SK-N-SH (cell line): ENCODE measurements around the gene CUL9. TPM values are rescaled to one million over a fixed set of nuclear protein-coding genes. Genes with fewer than 3 reads are reported as not detected.

Experiments
- CTCF ChIA-PET: fragments of 300-600, 350-600 bp; formaldehyde crosslinking; extraction: SDS; loops from one replicate; lab custom pipeline; 2021; lab: Yijun Ruan, JAX
- POLR2A ChIA-PET: fragments of 350-600 bp; sonication (Branson Sonifier 250); formaldehyde crosslinking; extraction: SDS; loops from one replicate; lab custom pipeline; 2020; ENCODE audit warnings: antibody characterized with exemption, inconsistent platforms; lab: Yijun Ruan, JAX
- DNase-seq: peaks from one replicate; pipeline ENCODE4 v3.0.0; 2012
- H2AFZ ChIP-seq: fragments of 200-600 bp; sonication (generic); 2 replicates; pipeline ENCODE4 v1.8.1; 2016; ENCODE audit warnings: antibody characterized with exemption, mild to moderate bottlenecking, low read depth
- H3F3A ChIP-seq: fragments of 200-600 bp; sonication (generic); replicated peaks from 2 replicates; pipeline ENCODE3; 2016; ENCODE audit warnings: antibody characterized with exemption, mild to moderate bottlenecking; ENCODE audit not compliant: insufficient read depth
- H3K27ac ChIP-seq, 2 experiments: fragments of 200-500 bp in 1 of 2; fragments of 200-600 bp in 1 of 2; sonication (Bioruptor generic) in 1 of 2; sonication (generic), shearing (Covaris generic) in 1 of 2; 2 replicates each; pipeline versions ENCODE4 v1.5.1 to v1.6.1; 2014 to 2016; ENCODE audit warnings: low read depth in 2 of 2, inconsistent platforms in 1 of 2, low read length in 1 of 2, mild to moderate bottlenecking in 1 of 2, mixed read lengths in 1 of 2
- H3K27me3 ChIP-seq: fragments of 200-600 bp; sonication (generic), shearing (Covaris generic); 2 replicates; pipeline ENCODE4 v1.6.1; 2016; ENCODE audit warnings: mixed run types; ENCODE audit not compliant: insufficient read depth
- H3K36me3 ChIP-seq, 2 experiments: fragments of 200-500 bp in 1 of 2; fragments of 200-600 bp in 1 of 2; sonication (Bioruptor generic) in 1 of 2; sonication (generic) in 1 of 2; replicated peaks in 1 of 2; 2 replicates each; pipeline versions ENCODE3 to v1.5.1; 2014 to 2016; ENCODE audit warnings: low read length in 1 of 2, mild to moderate bottlenecking in 1 of 2; ENCODE audit not compliant: insufficient read depth in 2 of 2, control insufficient read depth in 1 of 2
- H3K4me1 ChIP-seq, 2 experiments: fragments of 200-500 bp in 1 of 2; fragments of 200-600 bp in 1 of 2; sonication (Bioruptor generic) in 1 of 2; sonication (generic), shearing (Covaris generic) in 1 of 2; 2 replicates each; pipeline versions ENCODE4 v1.5.1 to v1.6.1; 2014 to 2016; ENCODE audit warnings: low read depth in 1 of 2, low read length in 1 of 2, mixed run types in 1 of 2; ENCODE audit not compliant: insufficient read depth in 2 of 2, control insufficient read depth in 1 of 2
- H3K4me2 ChIP-seq: fragments of 200-600 bp; sonication (generic), shearing (Covaris generic); 2 replicates; pipeline ENCODE4 v1.6.1; 2017; ENCODE audit warnings: mixed run types
- H3K4me3 ChIP-seq, 2 experiments: fragments of 200-500 bp in 1 of 2; fragments of 200-600 bp in 1 of 2; sonication (Bioruptor generic) in 1 of 2; sonication (generic), shearing (Covaris generic) in 1 of 2; 2 replicates each; pipeline versions ENCODE4 v1.5.1 to v1.8.1; 2014 to 2016; ENCODE audit warnings: low read depth in 2 of 2, inconsistent platforms in 1 of 2, low read length in 1 of 2, mild to moderate bottlenecking in 1 of 2, mixed read lengths in 1 of 2, moderate library complexity in 1 of 2
- H3K79me2 ChIP-seq: fragments of 200-600 bp; sonication (generic); 2 replicates; pipeline ENCODE4 v1.8.1; 2017; ENCODE audit warnings: mild to moderate bottlenecking; ENCODE audit not compliant: insufficient read depth
- H3K9ac ChIP-seq: fragments of 200-600 bp; sonication (generic); 2 replicates; pipeline ENCODE4 v1.6.1; 2017; ENCODE audit warnings: mixed run types
- H3K9me2 ChIP-seq: fragments of 200-600 bp; sonication (generic); 2 replicates; pipeline ENCODE4 v1.6.1; 2017; ENCODE audit warnings: mixed run types
- H3K9me3 ChIP-seq: fragments of 200-600 bp; sonication (generic); 2 replicates; pipeline ENCODE4 v1.6.1; 2017; ENCODE audit warnings: mixed run types, mild to moderate bottlenecking, moderate library complexity
- H4K20me1 ChIP-seq: fragments of 200-600 bp; sonication (generic); 2 replicates; pipeline ENCODE4 v1.6.1; 2017; ENCODE audit warnings: mild to moderate bottlenecking, mixed run types; ENCODE audit not compliant: insufficient read depth
- ELF1 ChIP-seq: IDR thresholded peaks from 2 replicates; pipeline ENCODE4 v1.4.0; 2012
- GABPA ChIP-seq: IDR thresholded peaks from 2 replicates; pipeline ENCODE4 v1.4.0; 2012; ENCODE audit warnings: low read depth, mild to moderate bottlenecking
- GATA2 ChIP-seq: sonication (generic); formaldehyde crosslinking; IDR thresholded peaks from 2 replicates; pipeline ENCODE4 v1.5.0; 2020; ENCODE audit warnings: mild to moderate bottlenecking, missing genetic modification reagents
- MEF2A ChIP-seq: IDR thresholded peaks from 2 replicates; pipeline ENCODE4 v1.4.0; 2012; ENCODE audit warnings: low read depth, borderline replicate concordance
- MXI1 ChIP-seq: IDR thresholded peaks from 2 replicates; pipeline ENCODE4 v1.6.1; 2012; ENCODE audit warnings: mild to moderate bottlenecking, low read depth, low read length, improper control_type of control experiment
- RAD21 ChIP-seq: IDR thresholded peaks from 2 replicates; pipeline ENCODE4 v1.6.1; 2012; ENCODE audit warnings: mild to moderate bottlenecking, low read length
- RCOR1 ChIP-seq: fragments of 150-350 bp; IDR thresholded peaks from 2 replicates; pipeline ENCODE4 v1.6.1; 2017; ENCODE audit warnings: antibody characterized with exemption, low read length
- RFX5 ChIP-seq: IDR thresholded peaks from 2 replicates; pipeline ENCODE4 v1.6.1; 2012; ENCODE audit warnings: mild to moderate bottlenecking, improper control_type of control experiment, low read length
- RXRA ChIP-seq: IDR thresholded peaks from 2 replicates; pipeline ENCODE4 v1.4.0; 2012; ENCODE audit warnings: low read depth, mild to moderate bottlenecking, borderline replicate concordance
- TAF1 ChIP-seq: IDR thresholded peaks from 2 replicates; pipeline ENCODE4 v1.6.1; 2012; ENCODE audit warnings: low read depth, mild to moderate bottlenecking, low read length, moderate library complexity, borderline replicate concordance
- TCF12 ChIP-seq: IDR thresholded peaks from 2 replicates; pipeline ENCODE4 v1.4.0; 2012
- TEAD4 ChIP-seq: IDR thresholded peaks from 2 replicates; pipeline ENCODE4 v1.4.0; 2012; ENCODE audit warnings: mild to moderate bottlenecking, borderline replicate concordance; ENCODE audit not compliant: insufficient read depth
- YY1 ChIP-seq: IDR thresholded peaks from 2 replicates; pipeline ENCODE4 v1.4.0; 2012; ENCODE audit warnings: low read depth, mild to moderate bottlenecking
- whole genome bisulfite sequencing: methylation state at CpG from one replicate; pipeline ENCODE4 v1.1.6; 2017; ENCODE audit warnings: low lambda C conversion rate; 5-methylcytosine and 5-hydroxymethylcytosine counted together
- polyA plus RNA-seq, 3 experiments: library from polyadenylated mRNA; depleted of rRNA; stranded (reverse); fragments of >200 nt; gene quantifications; 2 replicates each; pipeline ENCODE4 v1.2.3, GENCODE V29; 2012
- TF ChIP-seq, protein P1 (sequence below): fragments of 150-350 bp; IDR thresholded peaks from 2 replicates; pipeline ENCODE4 v1.6.1; 2017; ENCODE audit warnings: antibody characterized with exemption, low read length, low read depth, borderline replicate concordance
- TF ChIP-seq, protein P2 (sequence below): IDR thresholded peaks from 2 replicates; pipeline ENCODE4 v1.4.0; 2012; ENCODE audit warnings: low read depth, borderline replicate concordance
- TF ChIP-seq, protein P3 (sequence below): IDR thresholded peaks from 2 replicates; pipeline ENCODE4 v1.6.1; 2012; ENCODE audit warnings: mild to moderate bottlenecking, low read depth, low read length, moderate library complexity
- TF ChIP-seq, protein P4 (sequence below): IDR thresholded peaks from 2 replicates; pipeline ENCODE4; 2012

Gene CUL9
- polyA plus RNA-seq, 1 of the 3 experiments (the other 2 are of a cell fraction) = 37.7 TPM

DNA sequence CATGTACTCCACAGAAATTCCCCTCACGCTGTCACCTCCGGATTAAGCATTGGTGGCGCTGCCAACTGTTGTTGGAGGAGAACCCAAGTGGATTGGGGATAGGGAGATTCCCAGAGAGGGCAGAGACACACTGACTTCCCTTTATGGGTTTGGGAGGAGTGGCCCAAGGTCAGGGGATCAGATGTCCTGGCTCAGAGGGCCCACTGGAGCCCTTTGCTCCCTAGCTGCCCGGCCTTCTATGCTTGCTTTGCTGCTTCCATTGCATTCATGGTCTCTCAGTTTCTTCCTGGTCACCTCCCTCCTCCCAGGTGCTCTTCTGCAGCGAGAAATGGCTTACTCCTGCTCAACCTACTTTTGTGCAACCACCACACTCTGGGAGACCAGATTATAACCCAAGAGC, 14.3 kb downstream of the CUL9 start:
- Histone ChIP-seq H3K4me2 (no peak overlapping the region), H2AFZ (no peak overlapping the region), H3K79me2 (0 out of 2 replicates have a peak, but pooled peaks cover 3% of the 10 kb centered on the region), H3K9me2 (no peaks in the 10 kb centered on the region), H3K27me3 (no peaks in the 10 kb centered on the region), H3K4me3 (no peak overlapping the region), H3F3A (no peaks in the 10 kb centered on the region), H3K9ac (no peak overlapping the region), H3K4me1 (no peaks in the 10 kb centered on the region), H4K20me1 (no peaks in the 10 kb centered on the region), H3K27ac (no peak overlapping the region)
- CTCF ChIA-PET = interaction anchor here (1.2 kb wide), 1 partner anchor 24 kb away, joined by 3 read pairs; no protein-coding TSS in a partner anchor
- 100% methylated on average over 5 of the region's 5 CpGs for WGBS
- DNase-seq = no peak
- POLR2A ChIA-PET = no interaction called here
- TF ChIP-seq RCOR1 (no peak), YY1 (no peak), ELF1 (no peak), RAD21 (no peak), RXRA (no peak), TEAD4 (no peak)
- TF ChIP-seq, protein P1, sequence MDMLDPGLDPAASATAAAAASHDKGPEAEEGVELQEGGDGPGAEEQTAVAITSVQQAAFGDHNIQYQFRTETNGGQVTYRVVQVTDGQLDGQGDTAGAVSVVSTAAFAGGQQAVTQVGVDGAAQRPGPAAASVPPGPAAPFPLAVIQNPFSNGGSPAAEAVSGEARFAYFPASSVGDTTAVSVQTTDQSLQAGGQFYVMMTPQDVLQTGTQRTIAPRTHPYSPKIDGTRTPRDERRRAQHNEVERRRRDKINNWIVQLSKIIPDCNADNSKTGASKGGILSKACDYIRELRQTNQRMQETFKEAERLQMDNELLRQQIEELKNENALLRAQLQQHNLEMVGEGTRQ = no peak
- TF ChIP-seq, all 33 proteins: peak for 0
- peaks cover 25 to 43% of the 10 kb centered on the region in 2 experiments for H3K36me3 ChIP-seq
- H3K9me3 ChIP-seq = no peaks in the 10 kb centered on the region

DNA sequence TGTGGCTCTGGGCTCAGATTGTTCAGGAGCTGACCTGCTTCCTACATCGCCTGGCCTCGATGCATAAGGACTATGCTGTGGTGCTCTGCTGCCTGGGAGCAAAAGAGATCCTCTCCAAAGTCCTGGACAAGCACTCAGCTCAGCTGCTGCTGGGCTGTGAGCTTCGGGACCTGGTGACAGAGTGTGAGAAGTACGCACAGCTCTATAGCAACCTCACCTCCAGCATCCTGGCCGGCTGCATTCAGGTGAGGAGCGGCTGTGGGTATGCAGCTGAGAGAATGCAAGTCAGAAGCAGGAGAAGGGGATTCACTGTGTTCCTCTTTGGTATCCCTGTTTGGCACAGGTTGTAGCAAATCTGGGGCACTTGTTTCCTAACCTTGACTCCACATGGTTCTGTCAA, 17.9 kb downstream of the CUL9 start:
- Histone ChIP-seq H3K4me1 (no peaks in the 10 kb centered on the region), H3K9ac (no peak overlapping the region), H3K27me3 (no peaks in the 10 kb centered on the region), H3F3A (no peaks in the 10 kb centered on the region), H3K27ac (no peak overlapping the region), H2AFZ (no peak overlapping the region), H3K9me2 (no peaks in the 10 kb centered on the region), H3K36me3 (peaks cover 15 to 56% of the 10 kb centered on the region in 2 experiments), H3K4me2 (no peak overlapping the region), H3K9me3 (no peaks in the 10 kb centered on the region), H3K79me2 (no peaks in the 10 kb centered on the region), H3K4me3 (no peak overlapping the region), H4K20me1 (no peaks in the 10 kb centered on the region)
- 83% methylated on average over 6 of the region's 6 CpGs for WGBS
- POLR2A ChIA-PET = interaction anchor here (0.7 kb wide), 1 partner anchor 43 kb away, joined by 3 read pairs; the partner anchor contains the start of gene TTBK1
- CTCF ChIA-PET = interaction anchor here (2.4 kb wide), 1 partner anchor 30 kb away, joined by 9 read pairs; the partner anchor contains the start of gene DNPH1
- DNase-seq = no peak
- TF ChIP-seq YY1 (no peak), RFX5 (no peak), RXRA (no peak), MXI1 (no peak), RAD21 (no peak), MEF2A (no peak), TAF1 (no peak), GABPA (no peak), TCF12 (no peak), GATA2 (no peak)
- TF ChIP-seq, protein P2, sequence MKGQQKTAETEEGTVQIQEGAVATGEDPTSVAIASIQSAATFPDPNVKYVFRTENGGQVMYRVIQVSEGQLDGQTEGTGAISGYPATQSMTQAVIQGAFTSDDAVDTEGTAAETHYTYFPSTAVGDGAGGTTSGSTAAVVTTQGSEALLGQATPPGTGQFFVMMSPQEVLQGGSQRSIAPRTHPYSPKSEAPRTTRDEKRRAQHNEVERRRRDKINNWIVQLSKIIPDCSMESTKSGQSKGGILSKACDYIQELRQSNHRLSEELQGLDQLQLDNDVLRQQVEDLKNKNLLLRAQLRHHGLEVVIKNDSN = no peak
- TF ChIP-seq, protein P1 = no peak
- TF ChIP-seq, protein P3, sequence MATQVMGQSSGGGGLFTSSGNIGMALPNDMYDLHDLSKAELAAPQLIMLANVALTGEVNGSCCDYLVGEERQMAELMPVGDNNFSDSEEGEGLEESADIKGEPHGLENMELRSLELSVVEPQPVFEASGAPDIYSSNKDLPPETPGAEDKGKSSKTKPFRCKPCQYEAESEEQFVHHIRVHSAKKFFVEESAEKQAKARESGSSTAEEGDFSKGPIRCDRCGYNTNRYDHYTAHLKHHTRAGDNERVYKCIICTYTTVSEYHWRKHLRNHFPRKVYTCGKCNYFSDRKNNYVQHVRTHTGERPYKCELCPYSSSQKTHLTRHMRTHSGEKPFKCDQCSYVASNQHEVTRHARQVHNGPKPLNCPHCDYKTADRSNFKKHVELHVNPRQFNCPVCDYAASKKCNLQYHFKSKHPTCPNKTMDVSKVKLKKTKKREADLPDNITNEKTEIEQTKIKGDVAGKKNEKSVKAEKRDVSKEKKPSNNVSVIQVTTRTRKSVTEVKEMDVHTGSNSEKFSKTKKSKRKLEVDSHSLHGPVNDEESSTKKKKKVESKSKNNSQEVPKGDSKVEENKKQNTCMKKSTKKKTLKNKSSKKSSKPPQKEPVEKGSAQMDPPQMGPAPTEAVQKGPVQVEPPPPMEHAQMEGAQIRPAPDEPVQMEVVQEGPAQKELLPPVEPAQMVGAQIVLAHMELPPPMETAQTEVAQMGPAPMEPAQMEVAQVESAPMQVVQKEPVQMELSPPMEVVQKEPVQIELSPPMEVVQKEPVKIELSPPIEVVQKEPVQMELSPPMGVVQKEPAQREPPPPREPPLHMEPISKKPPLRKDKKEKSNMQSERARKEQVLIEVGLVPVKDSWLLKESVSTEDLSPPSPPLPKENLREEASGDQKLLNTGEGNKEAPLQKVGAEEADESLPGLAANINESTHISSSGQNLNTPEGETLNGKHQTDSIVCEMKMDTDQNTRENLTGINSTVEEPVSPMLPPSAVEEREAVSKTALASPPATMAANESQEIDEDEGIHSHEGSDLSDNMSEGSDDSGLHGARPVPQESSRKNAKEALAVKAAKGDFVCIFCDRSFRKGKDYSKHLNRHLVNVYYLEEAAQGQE = no peak
- TF ChIP-seq, protein P4, sequence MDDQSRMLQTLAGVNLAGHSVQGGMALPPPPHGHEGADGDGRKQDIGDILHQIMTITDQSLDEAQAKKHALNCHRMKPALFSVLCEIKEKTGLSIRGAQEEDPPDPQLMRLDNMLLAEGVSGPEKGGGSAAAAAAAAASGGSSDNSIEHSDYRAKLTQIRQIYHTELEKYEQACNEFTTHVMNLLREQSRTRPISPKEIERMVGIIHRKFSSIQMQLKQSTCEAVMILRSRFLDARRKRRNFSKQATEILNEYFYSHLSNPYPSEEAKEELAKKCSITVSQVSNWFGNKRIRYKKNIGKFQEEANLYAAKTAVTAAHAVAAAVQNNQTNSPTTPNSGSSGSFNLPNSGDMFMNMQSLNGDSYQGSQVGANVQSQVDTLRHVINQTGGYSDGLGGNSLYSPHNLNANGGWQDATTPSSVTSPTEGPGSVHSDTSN = no peak
